Measurements from ENCODE around the gene CALU.

- TF ChIP-seq, protein P1, sequence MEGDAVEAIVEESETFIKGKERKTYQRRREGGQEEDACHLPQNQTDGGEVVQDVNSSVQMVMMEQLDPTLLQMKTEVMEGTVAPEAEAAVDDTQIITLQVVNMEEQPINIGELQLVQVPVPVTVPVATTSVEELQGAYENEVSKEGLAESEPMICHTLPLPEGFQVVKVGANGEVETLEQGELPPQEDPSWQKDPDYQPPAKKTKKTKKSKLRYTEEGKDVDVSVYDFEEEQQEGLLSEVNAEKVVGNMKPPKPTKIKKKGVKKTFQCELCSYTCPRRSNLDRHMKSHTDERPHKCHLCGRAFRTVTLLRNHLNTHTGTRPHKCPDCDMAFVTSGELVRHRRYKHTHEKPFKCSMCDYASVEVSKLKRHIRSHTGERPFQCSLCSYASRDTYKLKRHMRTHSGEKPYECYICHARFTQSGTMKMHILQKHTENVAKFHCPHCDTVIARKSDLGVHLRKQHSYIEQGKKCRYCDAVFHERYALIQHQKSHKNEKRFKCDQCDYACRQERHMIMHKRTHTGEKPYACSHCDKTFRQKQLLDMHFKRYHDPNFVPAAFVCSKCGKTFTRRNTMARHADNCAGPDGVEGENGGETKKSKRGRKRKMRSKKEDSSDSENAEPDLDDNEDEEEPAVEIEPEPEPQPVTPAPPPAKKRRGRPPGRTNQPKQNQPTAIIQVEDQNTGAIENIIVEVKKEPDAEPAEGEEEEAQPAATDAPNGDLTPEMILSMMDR (IDR thresholded peaks at IDR 0.05), result no peak
- TF ChIP-seq POLR2A (IDR thresholded peaks at IDR 0.05), result no peak
- TF ChIP-seq EP300 (IDR thresholded peaks at IDR 0.05), result no peak
- TF ChIP-seq POLR2AphosphoS5 (IDR thresholded peaks at IDR 0.05), result no peak
Observed at GRCh38 chr7:128729494-128729893, 9.7 kb upstream of the CALU start.

All from suprapubic skin (tissue), 4 donors.